Stimulated activated CD8-positive, alpha-beta memory T cell treated with anti-CD3 and anti-CD28 coated beads, Interleukin-4, amount 100 ng/mL, for 48 hours (primary cell): Measurements from ENCODE around the gene JAK1.

ENCODE experiments used
- DNase-seq: peaks from one replicate; pipeline ENCODE4 v3.0.0-alpha.2; 2020

The JAK1 gene

GRCh38 chr1:64979358-64979757 is 13.0 kb upstream of the JAK1 start:
- no peak for DNase-seq

- DNase-seq: no peak
Observed at GRCh38 chr1:64976361-64976760, 10.0 kb upstream of the JAK1 start.

- DNase-seq: no peak
Observed at GRCh38 chr1:64975740-64976139, 9.4 kb upstream of the JAK1 start.

GRCh38 chr1:64975127-64975526 is 8.8 kb upstream of the JAK1 start:
- no peak for DNase-seq

DNA sequence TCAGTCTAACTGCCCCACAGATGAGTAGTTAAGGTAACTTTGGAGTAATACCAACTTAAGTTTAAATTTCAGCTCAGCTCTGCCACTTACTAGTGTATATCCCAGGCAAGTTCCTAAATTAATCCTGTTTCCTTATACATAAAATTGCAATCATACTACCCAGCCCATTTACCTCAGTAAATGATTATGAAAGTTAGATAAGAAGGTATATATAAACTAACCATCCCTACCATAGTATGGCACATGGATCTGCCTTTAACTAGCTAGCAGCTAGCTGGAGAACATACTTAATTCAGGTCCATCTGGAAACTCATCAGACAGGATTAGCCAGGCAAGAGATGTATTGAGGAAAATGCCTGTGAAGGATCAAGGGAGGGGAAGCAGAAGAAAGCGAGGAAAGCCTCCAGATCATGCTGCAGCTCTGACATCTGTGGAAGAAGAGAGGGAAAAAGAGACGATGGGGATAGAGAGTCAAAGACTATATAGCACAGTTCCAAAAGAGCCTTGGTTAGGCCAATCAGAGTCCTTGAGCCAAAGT is 8.0 kb upstream of the JAK1 start:
- DNase-seq: no peak

DNA sequence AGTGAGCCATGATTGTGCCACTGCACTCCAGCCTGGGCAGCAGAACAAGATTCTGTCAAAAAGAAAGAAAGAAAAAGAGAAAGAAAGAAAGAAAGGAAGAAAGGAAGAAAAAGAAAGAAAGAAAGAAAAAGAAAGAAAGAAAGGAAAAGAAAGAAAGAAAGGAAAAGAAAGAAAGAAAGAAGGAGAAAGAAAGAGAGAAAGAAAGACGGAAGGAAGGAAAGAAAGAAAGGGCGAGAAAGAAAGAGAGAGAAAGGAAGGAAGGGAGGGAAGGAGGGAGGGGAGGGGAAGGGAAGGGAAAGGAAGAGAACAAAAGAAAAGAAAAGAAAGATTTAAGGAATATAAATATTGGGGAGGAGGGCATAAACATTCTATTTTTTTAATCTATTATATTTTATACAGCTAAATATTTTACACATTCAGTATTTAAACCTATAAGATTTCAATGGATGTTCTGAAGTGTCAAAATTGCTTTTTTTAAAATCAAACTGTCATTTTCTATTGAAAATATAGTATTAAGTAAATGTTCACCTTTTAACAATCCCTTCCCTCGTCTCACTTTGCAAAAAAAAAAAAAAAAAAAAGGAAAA is 6.8 kb upstream of the JAK1 start:
- DNase-seq: no peak

- no peak for DNase-seq
Observed at GRCh38 chr1:64969305-64970046, 3.1 kb upstream of the JAK1 start.

- no peak for DNase-seq
Observed at GRCh38 chr1:64967381-64967780, 1.0 kb upstream of the JAK1 start.

GRCh38 chr1:64965366-64966157 is 787 bp downstream of the JAK1 start:
- peak; percentile 74 for DNase-seq

- no peak for DNase-seq
Observed at GRCh38 chr1:64963466-64963865, 2.9 kb downstream of the JAK1 start.

- DNase-seq: peak; percentile 38
Observed at GRCh38 chr1:64962441-64962840, 3.9 kb downstream of the JAK1 start.

DNA sequence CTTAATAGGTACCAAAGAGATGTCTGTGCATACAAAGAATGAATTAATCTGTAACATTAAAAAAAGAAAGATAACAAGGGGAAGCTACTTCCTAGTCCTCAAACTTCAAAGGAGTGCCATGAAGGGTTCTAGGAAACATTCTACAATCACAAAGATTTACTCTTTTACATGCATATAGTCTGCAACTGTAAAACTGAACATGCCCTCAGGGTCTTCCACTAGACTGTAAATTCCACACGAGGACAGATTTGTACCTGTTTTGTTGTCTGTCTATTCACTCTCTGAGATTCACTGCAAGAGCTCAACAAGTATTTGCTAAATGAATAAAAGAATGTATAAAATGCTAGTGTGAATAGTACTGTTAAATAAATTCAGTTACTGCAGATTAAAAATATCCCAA is 4.4 kb downstream of the JAK1 start:
- no peak for DNase-seq

DNA sequence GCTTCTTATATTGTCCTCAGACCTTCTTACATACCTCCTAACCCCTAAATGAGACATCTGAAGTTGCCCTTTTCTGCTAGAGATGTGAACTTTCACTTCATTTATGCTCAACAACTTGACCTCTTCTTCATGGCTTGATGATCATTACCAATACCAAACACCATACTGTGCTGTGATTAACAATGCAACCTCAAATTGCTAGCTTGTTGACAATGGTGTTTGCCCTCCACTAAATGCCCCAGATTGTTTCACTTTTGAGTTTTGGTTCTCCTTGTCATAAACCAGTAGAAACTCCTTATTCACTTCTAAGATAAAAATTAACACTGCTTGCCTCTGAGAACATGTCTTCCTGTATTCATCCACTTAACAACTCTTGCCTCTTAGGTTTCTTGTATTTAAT is 5.6 kb downstream of the JAK1 start:
- DNase-seq: no peak

DNA sequence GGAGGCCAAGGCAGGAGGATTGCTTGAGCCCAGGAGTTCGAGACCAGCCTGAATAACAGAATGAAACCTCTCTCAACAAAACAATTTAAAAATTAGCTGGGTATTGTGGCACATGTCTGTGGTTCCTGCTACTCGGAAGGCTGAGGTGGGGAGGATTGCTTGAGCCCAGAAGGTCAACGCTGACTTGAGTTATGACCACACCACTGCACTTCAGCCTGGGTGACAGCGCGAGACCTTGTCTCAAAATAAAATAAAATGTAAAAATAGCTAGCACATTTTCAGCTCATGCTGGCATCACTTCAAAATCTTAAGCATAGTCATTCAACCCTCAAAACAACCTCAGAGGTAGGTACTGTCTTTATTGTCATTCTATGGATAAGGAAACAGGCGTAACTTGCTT is 6.4 kb downstream of the JAK1 start:
- DNase-seq: no peak

- DNase-seq: peak; percentile 43
Observed at GRCh38 chr1:64956733-64957441, 9.5 kb downstream of the JAK1 start.

DNA sequence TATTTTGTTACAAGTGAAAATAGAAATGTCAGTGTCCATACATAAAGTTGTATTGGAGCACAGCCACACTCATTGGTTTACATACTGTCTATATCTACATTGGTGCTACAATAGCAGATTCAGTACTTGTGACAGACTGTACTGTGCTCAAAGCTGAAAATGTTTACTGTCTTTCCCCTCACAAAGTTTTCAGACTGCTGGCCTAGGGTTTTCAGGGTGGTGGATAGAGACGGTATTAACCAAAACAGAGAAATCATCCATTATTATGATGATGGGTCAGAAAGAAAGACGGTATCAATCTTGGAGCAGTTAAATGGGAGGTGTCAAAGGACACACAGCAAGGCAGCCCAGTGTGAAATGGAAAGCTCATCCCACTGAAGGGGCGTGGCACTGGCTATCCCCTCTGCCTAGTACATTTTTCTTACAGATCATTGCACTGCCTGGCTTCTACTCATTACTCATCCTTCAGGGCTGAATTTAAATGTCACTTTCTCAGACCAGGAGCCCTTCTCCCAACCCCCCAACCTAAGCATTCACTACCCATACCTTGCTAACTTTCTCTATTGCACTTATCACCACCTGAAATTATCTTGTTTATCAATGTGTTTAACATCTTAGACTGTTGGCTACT is 10.2 kb downstream of the JAK1 start:
- peak; percentile 47 for DNase-seq

- no peak for DNase-seq
Observed at GRCh38 chr1:64955097-64956009, 11.0 kb downstream of the JAK1 start.

DNA sequence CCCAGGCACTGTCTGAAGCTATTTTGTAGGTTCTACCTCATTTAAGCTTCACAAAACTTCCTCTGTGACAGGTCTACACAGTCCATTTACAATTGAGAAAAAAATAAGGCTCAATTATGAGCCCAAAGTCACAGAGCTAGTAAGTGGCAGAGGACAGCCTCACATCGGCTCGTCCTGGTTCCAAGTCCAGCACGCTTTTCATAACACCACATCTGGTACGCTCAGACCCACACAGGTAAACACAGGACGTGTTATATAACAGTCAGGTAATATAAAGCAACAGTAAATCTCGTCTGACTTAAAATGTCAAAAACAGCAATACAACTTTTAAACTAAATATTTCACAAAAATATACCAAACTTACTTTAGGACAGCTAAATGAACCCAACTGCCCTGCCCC is 13.1 kb downstream of the JAK1 start:
- DNase-seq: no peak

GRCh38 chr1:64950284-64950809 is 16.0 kb downstream of the JAK1 start:
- no peak for DNase-seq

DNA sequence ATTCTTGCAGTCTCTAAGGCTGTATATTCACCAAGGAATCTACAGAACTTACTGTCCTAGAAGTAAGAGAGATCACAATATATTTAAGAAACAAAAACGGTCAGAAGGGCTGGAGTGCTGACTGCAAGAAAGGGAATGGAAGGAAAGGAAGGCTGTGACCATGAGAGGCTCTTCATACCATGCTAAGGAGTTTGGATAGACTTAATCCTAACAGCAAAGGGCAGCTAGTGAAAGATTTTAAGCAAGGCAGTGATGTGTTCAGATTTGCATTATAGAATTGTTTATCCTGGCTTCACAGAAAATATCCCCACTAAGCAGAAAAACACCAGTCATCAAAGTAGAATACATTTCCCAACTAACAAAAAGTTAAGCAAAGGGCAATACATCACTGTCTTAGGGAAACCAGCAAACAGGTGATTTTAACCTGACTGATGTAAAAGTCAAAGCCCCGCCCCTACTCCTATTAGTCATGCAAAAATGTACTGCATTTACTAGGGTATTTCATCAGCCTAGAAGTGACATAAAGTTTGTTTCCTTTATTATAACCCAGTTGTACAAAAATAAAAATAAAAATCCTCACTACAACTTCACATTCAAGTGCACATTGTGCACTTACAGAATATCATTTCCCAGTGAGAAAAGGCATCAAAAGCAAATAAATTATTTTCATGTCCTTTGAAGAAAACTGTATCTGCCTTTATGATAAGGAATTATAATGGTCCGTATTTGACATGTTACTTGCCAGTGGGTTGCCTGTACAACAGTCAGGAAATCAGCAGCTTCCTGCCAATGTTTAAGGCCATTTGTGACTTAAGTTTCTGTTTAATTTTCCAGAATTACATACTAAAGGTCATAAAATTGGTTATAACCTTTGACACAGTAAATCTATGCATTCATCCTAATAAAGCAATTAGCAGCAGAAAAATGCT is 17.2 kb downstream of the JAK1 start:
- peak; percentile 45 for DNase-seq
